Measurements from ENCODE around the gene GINS1.

Gene GINS1

DNA sequence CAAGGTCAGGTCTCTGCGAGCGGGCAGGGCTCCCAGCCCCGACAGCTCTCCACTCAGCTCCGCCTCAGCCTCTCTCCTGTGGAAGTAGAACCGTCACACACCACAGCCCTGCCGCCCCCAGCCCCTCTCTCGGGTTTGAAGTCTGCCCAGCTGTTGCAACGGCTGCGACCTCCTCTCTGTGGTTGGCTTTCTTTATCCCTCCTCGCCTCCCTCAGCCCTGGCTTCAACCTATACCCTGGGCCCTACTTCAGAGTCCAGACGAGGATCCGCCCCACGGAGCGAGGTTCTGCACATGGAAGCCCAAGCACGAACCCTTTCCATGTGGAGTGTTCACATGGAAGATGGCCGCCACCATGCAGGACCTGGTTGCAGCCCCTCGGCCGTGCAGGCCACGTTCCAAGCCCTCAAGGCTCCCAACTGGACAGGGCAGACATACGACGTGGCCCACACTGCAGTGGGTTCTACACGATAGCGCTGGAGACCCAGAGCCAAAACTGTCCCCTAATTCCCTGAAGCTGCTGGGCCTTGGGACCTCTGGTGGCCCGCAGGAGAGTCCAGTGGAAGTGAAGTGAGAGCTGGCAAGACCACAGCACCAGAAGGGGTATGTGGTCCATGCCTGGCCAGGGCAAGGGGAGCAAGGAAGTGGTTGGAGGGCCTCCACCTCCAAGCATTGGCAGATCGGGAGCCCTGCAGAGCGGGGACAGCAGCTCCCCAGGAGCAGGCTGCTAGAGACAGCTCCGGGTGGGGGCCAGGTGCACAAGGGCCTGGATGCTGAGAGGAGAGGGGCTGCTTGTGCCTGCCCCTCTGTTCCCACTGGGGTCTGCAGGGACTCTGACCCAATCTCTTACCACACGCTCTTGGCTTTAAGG lies 69.8 kb downstream of the GINS1 start:
- DNase-seq (ENCODE audit: low read depth) = no peak

DNA sequence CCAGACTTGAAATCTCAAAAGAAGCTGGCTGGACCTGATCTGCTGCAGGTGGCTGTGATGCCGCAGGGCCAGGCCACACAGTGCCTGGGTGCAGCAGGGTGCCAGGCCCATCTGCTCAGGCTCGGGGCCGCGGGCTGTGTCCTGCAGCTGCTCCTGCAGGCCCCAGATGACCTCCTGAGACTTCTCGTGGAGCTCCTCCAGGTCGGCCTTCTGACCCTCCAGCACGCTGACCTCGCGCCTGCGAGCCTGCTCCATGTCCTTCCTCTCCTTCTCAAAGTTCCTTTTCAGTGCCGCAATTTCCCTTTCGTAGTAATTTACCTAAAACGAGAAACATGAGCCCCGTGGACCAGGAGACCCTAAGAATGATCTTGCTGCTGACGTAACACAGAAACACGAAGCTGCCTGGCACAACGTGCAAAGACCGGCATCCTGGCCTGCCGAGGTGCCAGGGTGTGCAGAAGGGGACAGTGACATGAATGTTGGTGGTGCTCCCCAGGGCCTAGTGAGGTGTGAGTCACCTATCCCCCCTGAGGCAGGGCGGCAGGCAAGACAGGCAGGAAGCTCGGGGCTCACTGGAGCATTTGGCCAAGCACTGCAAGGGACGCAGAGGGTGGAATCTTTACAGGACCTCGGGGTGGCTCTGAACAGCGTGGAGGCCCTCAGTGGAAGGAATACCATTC lies 71.6 kb downstream of the GINS1 start:
- no peak for DNase-seq (ENCODE audit: low read depth)

DNA sequence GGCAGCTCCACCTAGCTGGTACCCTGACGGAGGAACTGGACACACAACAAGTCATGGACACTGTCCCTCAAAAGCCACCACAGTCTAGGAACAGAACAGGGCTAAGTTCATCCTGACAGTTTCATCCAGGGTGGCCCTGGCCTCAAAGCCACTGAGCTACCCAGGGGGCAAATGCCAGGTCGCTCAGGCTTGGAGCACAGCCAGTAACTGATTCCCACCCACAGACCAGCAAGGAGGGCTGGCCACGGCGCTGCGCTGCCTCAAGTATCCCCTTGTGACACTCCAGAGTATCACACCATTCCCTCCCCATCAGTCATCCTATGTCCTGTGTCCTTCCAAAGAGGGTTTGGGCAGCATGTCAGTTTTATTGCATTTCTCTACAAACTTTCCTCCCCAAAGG lies 72.2 kb downstream of the GINS1 start:
- DNase-seq (ENCODE audit: low read depth) = no peak

DNA sequence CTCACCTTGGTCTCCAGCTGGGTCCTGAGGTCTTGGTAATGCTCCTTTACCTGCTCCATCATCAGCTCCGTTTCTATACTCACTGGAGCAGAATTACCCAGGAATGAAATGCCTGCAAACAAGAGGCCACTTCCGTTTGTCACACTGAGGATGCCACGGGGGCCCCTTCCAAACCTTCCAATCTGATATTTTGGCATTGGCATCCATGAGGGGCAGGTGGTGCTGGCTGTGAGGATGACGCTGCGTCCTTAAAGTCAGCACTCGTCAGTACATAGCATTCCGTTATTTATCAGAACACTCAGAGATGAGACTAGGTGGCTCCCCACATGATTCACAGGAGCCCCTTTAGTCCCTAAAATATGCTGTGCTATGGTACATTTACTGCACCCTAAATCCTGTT lies 72.7 kb downstream of the GINS1 start:
- DNase-seq (ENCODE audit: low read depth) = no peak

DNA sequence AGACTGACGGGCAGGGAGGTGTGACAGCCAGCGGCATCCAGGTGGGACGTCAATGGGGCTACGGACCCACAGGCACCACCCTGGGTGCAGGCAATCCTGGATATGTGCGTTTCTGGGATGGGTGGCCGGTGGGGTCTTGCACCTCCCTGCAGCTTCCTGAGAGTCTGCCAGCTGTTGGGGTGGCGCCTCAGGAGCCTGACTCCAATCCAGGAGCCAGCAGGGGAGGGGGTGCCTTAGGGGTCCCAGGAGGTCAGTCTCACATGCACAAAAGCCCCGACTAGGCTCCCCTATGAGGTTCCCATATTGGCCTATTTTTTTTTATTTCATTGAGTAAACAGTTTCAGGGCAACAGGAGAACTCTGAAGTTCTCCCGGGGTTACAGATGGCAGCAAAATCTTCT lies 73.3 kb downstream of the GINS1 start:
- DNase-seq (ENCODE audit: low read depth) = no peak

DNA sequence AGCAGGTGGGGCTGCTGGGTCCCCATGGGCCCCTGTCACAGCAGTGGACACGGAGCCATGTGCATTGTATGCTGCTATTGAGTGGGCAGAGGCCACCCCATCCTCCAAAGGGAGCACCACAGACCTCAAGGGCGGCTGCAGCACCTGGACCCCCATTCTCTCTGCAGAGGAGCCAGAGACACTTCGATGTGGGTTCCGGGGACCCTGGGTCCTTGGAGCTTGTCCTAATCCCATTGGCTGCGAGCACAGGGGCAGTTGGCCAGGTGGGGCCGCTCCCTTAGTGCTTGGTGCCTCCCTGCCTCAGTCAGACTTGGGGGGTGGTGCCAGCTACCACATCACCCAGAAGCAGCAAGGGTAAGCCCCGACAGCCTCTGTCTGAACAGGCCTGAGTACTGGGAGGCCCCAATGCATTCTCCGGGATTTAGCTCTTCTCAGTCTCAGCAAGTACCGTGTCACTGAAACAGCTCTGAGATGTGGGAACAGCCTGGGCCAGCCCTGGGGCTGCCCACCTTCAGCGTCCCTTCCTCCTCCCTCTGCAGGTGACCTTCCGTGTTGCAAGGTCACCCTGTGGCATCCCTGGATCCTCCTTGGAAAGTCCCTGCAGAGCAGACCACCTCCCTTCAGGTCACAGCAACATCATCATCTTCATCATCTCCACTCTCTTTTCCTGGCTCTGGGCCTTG lies 73.9 kb downstream of the GINS1 start:
- no peak for DNase-seq (ENCODE audit: low read depth)

DNA sequence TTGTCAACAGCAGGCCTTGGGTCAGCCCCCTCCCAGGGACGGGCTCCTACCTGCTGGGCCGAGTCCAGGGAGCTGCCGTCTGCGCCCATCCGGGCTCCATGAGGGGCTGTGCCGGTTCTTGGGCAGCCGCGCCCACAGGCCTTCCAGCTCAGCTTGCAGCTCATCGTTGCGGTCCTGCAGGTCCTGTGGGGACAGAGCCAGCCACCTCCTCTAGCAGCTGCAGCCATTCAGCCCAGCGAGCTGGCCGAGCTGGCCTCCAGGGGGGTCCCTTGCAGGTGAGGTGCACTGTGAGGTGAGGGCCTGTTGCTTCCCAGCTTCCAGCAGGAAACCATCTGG lies 74.4 kb downstream of the GINS1 start:
- no peak for DNase-seq (ENCODE audit: low read depth)

DNA sequence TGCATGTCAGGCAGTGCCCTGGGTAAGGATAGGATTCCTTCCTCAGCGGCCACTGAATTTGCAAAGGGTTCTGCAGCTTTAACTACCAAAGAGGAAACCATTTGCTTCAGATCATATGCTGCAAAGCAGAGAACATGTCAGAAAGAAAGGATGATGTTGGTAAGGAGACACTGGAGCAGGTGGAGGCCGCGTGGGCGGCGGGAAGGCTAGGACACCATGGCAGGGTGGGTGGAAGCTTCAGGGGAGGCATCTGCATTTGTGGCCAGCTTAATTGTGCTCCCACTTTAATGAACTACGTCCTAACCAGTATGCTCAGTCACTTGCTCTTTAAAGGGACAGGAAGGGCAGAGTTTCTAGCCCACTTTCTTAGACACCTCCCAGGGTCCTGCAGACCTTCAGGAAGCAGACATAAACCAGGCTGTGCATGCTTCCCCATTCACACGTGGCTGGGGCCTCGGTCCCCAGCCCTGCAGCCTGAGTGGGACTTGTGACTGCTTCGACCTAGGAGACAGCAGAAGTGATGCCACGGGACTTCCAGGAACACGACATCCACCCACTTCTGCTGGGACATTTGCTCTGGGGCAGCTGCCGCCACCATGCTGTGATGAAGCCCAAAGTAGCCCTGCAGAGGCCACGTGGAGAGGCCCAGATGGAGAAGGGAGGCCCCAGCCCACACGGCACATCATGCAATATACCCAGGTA lies 76.1 kb downstream of the GINS1 start:
- DNase-seq (ENCODE audit: low read depth) = no peak

DNA sequence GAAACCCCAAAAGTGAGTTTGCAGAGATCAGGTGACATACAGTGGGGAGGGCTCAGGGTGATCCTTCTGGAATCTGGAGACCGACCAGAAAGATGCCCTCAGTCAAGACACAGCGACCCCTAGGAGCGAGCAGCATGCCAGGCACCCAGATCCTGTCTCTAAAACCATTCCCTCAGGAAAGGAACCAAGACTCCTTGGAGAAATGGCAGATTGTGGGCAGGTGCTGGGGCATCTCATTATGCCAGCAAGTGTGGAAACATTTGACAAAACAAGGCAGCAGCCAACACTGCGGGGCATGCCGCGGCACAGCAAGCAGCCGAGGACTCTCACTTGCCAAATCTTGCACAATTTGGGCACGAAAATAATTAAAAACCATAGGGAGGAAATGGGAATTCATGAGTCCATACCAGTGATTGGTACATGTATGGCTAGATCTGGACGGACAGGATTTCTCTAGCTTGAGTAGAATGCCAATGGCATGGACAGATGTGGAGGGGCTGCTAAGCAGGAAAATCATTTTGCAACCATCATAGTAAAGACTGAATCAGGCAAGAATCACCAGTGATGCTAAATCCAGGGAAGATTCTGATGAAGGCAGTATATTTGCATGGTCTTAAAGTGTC lies 76.9 kb downstream of the GINS1 start:
- no peak for DNase-seq (ENCODE audit: low read depth)

DNA sequence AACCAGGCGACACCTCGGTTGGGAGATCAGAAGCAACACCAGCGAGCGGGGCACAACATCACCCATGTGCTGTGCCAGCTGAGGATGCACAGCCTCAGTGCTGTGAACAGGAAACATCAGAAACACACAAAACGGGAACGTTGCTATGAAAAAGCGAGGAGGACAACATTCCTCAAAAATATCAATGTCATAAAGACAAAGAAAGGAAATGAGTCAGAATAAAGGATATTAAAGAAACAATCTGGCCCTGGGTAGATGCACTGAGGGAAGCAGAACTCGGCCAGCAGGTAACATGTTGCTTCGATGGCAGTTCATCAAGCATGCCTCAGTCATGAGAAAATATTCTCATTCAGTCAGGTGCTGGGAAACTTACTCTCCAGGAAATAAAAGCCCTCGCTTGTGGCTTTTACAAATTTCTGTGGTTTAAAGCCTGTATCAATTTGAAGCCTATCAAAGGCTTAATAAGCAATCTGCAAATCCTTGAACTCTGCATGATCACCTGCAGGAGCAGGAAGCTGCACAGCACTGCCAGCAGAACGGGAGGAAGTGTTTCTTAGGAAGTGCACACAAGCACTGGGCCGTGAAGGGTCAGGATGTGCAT lies 77.5 kb downstream of the GINS1 start:
- DNase-seq (ENCODE audit: low read depth) = no peak

DNA sequence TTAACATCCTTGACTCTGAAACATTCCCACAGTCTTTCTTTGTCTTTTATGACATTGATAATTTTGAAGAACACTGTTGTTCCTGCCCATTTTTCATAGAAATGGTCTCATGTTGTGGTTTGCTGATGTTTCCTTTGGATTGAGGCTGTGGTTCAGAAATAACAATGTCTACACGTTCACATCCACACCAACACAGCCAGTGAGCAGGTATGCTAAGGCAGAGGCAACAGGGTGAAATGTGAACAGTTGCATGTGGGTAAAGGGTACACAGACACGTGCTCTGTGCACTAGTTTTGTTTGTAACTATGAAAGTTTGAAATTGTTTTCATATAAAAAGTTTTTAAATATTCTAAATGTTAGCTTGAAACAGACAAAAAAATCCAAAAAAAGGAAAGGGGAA lies 78.4 kb downstream of the GINS1 start:
- DNase-seq (ENCODE audit: low read depth) = no peak

DNA sequence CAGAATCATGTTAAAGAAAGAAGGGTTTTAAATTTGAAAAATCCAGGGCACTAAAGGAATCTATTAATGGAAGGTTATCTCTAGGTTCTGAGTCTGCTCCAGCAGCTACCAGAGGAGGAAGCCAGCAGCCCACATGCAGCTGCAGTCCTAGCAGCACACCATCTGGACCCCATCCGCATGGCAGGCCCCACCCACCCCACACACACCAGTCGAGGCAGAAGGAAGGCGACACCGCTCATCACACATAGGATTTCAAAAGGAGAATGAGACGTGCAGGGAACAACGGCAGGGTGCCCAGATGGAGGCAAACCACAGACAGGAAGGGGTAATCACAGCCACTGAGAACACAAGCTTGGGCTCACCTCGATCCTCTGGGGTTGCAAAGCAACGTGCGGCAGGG lies 78.9 kb downstream of the GINS1 start:
- DNase-seq (ENCODE audit: low read depth) = peak; percentile 34

DNA sequence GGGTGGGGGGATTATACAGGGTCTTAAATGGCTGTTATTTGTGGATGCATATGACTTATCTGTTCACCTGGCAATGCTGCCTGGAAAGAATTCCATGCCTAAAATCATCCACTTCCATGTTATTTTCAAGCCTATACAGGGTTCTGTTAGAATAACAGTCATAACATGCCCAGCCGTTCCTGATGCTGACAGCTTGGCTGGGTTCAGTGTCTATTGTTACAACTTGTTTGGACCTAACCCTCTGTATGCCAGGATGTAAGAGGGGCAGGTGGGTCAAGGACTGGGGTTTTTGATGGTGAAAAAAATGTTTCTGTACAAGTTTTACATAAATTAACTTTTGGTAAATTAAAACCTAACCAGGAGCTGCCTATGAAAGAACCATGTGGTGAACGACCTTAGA lies 79.8 kb downstream of the GINS1 start:
- no peak for DNase-seq (ENCODE audit: low read depth)

DNA sequence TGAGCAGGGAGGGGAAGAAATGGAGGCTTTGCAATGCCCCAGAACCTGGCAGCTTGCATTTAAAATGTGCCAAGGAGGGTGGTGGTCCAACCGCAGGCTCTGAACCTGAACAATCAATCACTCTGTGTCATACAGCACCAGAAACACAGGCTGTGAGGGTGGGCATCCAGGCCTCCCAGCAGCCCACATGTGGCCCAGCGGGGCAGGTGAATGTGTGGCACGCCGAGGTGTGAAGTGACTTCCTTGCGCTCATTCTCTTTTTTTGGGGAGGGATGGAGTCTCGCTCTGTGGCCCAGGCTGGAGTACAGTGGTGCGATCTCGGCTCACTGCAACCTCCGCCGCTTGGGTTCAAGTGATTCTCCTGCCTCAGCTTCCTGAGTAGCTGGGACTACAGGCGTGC lies 80.5 kb downstream of the GINS1 start:
- no peak for DNase-seq (ENCODE audit: low read depth)

DNA sequence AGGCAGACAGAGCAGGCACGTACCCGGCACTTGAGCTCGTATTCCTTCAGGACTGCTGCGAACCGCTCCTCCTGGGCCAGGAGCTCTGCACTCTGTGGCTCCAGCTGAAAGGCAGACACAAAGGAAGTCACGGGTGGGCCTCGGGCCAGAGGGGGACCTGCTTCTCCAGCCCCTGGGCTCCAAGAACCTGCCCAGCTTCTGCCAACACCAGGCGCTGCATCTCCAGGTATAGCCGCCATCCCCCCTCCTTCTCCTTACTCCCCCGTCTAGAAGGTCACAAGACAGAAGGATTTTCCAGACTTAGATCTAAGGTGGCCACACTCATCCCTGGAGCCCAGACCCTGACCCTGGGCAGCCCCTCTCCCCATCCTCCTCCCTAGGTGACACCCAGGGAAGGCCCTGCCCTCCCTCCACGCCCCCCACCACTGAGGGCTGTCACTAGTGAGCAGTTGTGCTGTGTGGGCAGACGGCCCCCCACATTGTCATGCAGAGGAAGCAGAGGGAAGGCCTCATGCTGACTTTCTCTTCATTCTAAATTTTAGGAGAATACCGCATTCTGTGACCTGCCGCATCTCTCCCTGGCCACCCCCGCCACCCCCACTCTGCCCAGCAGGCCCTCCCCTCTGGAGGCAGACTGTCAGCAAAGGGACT lies 81.9 kb downstream of the GINS1 start:
- DNase-seq (ENCODE audit: low read depth) = no peak

DNA sequence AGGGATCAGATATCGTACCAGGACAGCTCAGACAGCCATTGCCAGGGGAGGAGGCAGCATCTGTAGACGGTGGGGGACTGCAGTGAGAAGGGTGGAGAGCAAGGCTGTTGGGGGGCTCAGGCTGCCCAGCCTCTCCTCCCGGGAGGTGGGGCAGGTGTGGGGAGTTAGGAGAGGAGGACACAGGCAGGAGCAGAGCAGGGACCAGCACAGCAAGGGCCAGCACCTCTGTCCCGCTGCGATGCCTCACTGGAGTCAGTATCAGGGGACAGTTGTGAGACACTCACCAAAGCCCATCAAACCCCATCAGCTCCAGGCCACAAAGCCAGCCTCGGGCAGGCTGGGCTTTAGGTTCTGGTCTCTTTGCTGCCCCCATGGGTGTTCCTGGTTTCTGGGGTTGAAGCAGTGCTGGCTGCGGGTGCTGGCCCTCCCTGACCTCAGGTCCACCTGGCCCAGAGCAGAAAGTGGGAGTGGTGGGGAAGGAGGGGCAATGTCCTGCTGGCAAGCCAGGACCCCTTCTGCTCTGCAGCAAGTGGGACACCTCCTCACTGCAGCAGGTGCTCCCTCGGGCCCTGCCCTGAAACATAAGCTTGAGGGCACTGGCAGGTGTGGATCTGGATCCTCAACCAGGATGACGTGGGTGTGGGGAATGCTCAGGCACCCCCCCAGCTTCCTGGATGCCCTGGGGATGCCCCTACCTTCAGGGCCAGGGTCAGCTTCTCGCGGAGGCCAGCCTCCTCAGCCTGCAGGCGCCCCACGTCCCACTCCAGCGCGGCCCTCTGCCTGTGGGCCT lies 83.4 kb downstream of the GINS1 start:
- no peak for DNase-seq (ENCODE audit: low read depth)

DNA sequence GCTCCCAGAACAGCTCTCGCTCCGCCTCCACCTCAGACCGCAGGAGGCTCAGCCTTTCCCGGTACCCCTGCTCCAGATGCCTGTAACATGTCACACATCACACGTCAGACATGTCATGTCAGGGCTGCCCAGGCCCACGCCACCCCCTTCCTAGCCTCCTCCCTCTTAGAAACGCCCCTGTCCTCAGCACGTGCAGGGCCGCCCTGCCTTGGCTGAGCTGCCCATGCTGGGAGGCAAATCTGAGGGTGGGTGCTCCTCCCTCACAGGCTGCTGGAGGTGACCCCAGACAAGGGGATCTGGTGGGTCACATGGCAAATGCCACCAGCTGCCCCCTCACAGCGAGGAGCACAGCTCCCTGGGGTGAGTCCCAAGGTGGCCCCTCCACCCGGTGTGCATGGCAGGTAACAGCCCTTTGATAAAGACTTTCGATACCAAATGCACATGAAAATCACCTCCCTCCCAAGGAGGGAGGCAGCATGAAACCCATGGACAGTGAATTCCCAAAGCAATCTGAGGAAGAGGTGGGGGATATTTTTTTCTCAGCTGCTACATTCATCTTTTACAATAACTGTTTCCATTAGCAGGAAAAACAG lies 84.1 kb downstream of the GINS1 start:
- no peak for DNase-seq (ENCODE audit: low read depth)

DNA sequence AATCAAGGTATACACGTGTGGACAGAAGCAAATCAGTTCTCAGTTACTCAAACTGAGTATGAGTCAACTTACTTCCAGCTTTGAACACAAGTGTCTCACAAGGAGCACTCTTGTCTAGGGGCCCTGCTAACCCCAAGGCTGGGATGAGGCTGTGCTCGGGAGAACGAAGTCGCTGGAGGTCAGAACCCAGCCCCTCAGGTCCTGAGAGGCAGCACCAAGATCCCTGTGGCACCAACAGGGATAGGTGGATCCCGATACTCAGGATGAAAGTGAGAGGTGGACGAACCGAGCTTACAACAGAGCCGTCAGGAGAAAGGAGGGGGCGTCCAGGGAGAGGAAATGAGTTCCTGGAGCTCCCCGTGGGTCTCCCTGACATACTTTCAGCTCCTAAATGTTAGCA lies 85.7 kb downstream of the GINS1 start:
- no peak for DNase-seq (ENCODE audit: low read depth)

DNA sequence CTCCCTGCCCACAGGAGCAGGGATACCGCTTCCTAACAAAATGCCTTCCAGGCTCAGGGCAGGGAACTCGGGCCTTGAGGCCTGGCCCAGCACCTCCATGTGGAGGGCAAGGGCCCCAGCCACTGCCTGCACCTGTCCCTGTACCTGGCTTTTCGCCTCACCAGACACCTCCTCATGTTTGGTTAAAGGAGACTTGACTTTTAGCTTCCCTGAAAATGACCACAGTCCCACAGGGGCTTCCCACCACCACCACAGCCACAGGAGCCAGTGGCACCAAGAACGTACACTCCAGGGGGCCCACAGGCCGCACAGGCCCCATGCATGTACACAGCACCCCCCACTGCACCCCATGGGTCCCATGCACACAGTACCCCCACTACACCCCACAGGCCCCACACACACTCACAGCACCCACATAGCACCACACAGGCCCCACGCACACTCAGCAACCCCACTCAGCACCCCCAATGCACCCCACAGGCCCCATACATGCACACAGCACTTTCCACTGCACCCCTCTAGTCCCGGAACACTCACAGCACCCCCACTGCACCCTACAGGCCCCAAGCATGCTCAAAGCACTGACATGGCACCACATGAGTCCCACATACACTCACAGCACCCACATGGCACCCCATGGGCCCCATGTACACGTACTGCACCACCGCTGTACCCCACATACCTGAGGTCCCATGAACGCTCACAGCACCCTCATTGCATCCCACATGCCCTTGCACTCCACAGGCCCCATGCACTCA lies 86.5 kb downstream of the GINS1 start:
- DNase-seq (ENCODE audit: low read depth) = no peak

All from GM04504 (cell line).